Epithelial cell of esophagus (primary cell): ENCODE measurements around the gene ZNF10.

ENCODE experiments used
- DNase-seq: peaks from one replicate; pipeline ENCODE4 v3.0.0; 2010; ENCODE audit warnings: low read depth
- H3K4me3 ChIP-seq: 2 replicates; pipeline ENCODE4 v1.5.1; 2011; ENCODE audit warnings: mild to moderate bottlenecking, low read length, control low read depth
- CTCF ChIP-seq: IDR thresholded peaks from 2 replicates; pipeline ENCODE4 v1.5.1; 2011; ENCODE audit warnings: low read depth, mild to moderate bottlenecking, low read length, control low read depth, inconsistent platforms; ENCODE audit not compliant: insufficient read depth; ENCODE audit errors: missing control alignments

Gene ZNF10

GRCh38 chr12:133206390-133206789 is 76.0 kb downstream of the ZNF10 start:
- TF ChIP-seq CTCF, result no peak
- H3K4me3 ChIP-seq, result no peak overlapping the region
- no peak for DNase-seq
